Common myeloid progenitor, CD34-positive (primary cell): ENCODE measurements around the gene NAP1L4.
A peak's percentile ranks its signal among the peaks of the same experiment; 100 is the strongest.

ENCODE experiments used
- CTCF ChIA-PET: fragments of 350-600 bp; sonication (Branson Sonifier 250); formaldehyde crosslinking; loops from one replicate; lab custom pipeline; 2021; ENCODE audit warnings: antibody characterized with exemption; lab: Charles Lee
- POLR2A ChIA-PET: fragments of 350-600 bp; sonication (Branson Sonifier 250); formaldehyde crosslinking; loops from one replicate; lab custom pipeline; 2021; ENCODE audit warnings: antibody characterized with exemption; lab: Charles Lee
- DNase-seq, 3 donors: peaks; one replicate each; pipeline versions ENCODE4 v3.0.0 to v3.0.0-alpha.2; 2013
- H3K27ac ChIP-seq, 2 experiments: 1 replicate in 1 of 2; 2 replicates in 1 of 2; pipeline ENCODE4 v1.7.0; 2013; ENCODE audit warnings: inconsistent platforms in 2 of 2, low read length in 2 of 2, mild to moderate bottlenecking in 2 of 2, low read depth in 1 of 2, moderate library complexity in 1 of 2; ENCODE audit not compliant: severe bottlenecking in 2 of 2, insufficient read depth in 1 of 2, poor library complexity in 1 of 2
- H3K27me3 ChIP-seq, 5 experiments: replicated peaks in 2 of 5; 1 replicate in 3 of 5; 2 replicates in 2 of 5; pipeline versions ENCODE4 v1.6.1 to v1.7.0; 2013; ENCODE audit warnings: low read length in 4 of 5, mild to moderate bottlenecking in 2 of 5, moderate library complexity in 2 of 5, inconsistent platforms in 1 of 5; ENCODE audit not compliant: insufficient read depth in 5 of 5, control insufficient read depth in 4 of 5
- H3K36me3 ChIP-seq, 4 experiments: 1 replicate in 2 of 4; 2 replicates in 2 of 4; pipeline versions ENCODE4 v1.6.1 to v1.7.0; 2013; ENCODE audit warnings: low read length in 3 of 4, control low read depth in 1 of 4, mild to moderate bottlenecking in 1 of 4; ENCODE audit not compliant: control insufficient read depth in 4 of 4, insufficient read depth in 4 of 4
- H3K4me1 ChIP-seq, 4 experiments: 1 replicate in 3 of 4; 2 replicates in 1 of 4; pipeline versions ENCODE4 v1.6.1 to v1.7.1; 2013; ENCODE audit warnings: low read length in 3 of 4, mild to moderate bottlenecking in 3 of 4, control low read depth in 1 of 4, inconsistent platforms in 1 of 4, moderate library complexity in 1 of 4; ENCODE audit not compliant: control insufficient read depth in 4 of 4, insufficient read depth in 4 of 4; ENCODE audit errors: control extremely low read depth in 1 of 4
- H3K4me3 ChIP-seq, 7 experiments: 1 replicate in 4 of 7; 2 replicates in 3 of 7; pipeline versions ENCODE4 v1.5.1 to v1.7.0; 2013; ENCODE audit warnings: mild to moderate bottlenecking in 7 of 7, low read length in 6 of 7, moderate library complexity in 6 of 7, inconsistent platforms in 2 of 7, low read depth in 2 of 7, control low read depth in 1 of 7; ENCODE audit not compliant: insufficient read depth in 4 of 7, control insufficient read depth in 1 of 7; ENCODE audit errors: extremely low read depth in 1 of 7
- H3K9me3 ChIP-seq, 5 experiments: 1 replicate in 4 of 5; 2 replicates in 1 of 5; pipeline versions ENCODE4 v1.6.1 to v1.7.1; 2013; ENCODE audit warnings: low read length in 4 of 5, mild to moderate bottlenecking in 2 of 5, inconsistent platforms in 1 of 5, low read depth in 1 of 5, moderate library complexity in 1 of 5; ENCODE audit not compliant: control insufficient read depth in 4 of 5, insufficient read depth in 2 of 5; ENCODE audit errors: control extremely low read depth in 1 of 5
- WGBS: methylation state at CpG from one replicate; pipeline ENCODE4 v1.1.5; 2013; ENCODE audit not compliant: insufficient coverage; 5-methylcytosine and 5-hydroxymethylcytosine counted together

Gene NAP1L4

GRCh38 chr11:2945757-2946287 is 46.3 kb downstream of the NAP1L4 start:
- Histone ChIP-seq H3K9me3 (no peaks in the 10 kb centered on the region), H3K4me3 (peak overlapping the region in 1 of 7 experiments; percentile 54), H3K36me3 (peaks cover 7 to 72% (median 48%) of the 10 kb centered on the region in 4 experiments), H3K4me1 (peaks cover 0 to 33% (median 21%) of the 10 kb centered on the region in 4 experiments), H3K27ac (peak overlapping the region in 1 of 2 experiments; percentile 19), H3K27me3 (no peaks in the 10 kb centered on the region)
- 81% methylated on average over 8 of the region's 8 CpGs for WGBS
- ChIA-PET CTCF (interaction anchor here (0.7 to 2.4 kb wide), 13 partner anchors 9 to 58 kb away, joined by 3 to 12 read pairs (median 4); no protein-coding TSS in a partner anchor), POLR2A (interaction anchor here (1.4 to 1.5 kb wide), 2 partner anchors 8 to 12 kb away, joined by 3 to 5 read pairs; no protein-coding TSS in a partner anchor)
- peak in 2 of 3 donors; percentile 37 to 42 for DNase-seq

DNA sequence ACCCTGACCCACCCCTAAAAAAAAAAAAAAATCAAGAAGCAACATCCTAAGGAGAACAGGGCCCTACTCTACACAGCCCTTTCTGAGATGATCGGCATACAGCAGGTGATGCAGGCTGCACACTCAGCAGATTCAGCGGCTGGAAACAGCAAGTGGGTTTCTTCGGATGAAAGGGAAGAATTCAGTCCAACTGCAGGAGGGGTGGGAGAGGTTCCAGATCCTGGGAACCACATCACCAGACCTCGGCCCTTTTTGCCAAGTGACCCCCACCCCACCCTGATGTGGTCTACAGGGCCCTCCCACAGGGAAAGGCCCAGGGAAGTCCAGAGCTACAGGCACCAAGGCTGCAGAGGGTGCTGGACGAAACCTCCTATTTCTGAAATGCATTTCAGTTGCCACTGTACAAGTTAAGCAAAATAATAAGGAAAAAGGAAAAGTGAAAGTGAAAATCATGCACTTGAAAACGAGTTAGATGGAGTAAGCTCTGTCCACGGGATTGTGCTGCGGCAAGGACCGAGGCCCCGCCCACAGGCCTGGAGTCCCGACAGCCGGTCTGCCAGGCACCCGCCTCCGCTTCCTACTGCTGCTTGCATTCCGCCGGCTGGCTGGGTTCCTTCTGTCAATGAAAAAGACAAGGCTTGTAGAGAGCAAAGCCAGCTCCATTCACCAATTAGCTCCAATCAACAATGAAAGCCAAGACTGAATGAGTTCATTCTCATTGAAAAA is 46.9 kb downstream of the NAP1L4 start:
- H3K4me1 ChIP-seq, result peaks cover 0 to 39% (median 26%) of the 10 kb centered on the region in 4 experiments

GRCh38 chr11:2944530-2944929 is 47.6 kb downstream of the NAP1L4 start:
- no peak overlapping the region for H3K27ac ChIP-seq
- CTCF ChIA-PET, result interaction anchor here (0.8 to 3.4 kb wide), 5 partner anchors 9 to 411 kb away, joined by 3 to 14 read pairs (median 5); no protein-coding TSS in a partner anchor
- no peak overlapping the region for H3K4me3 ChIP-seq

More for the DNA sequence above, 46.9 kb downstream of the NAP1L4 start:
- POLR2A ChIA-PET, result interaction anchor here (1.4 to 1.5 kb wide), 2 partner anchors 9 to 11 kb away, joined by 3 to 5 read pairs; no protein-coding TSS in a partner anchor
- H3K4me3 ChIP-seq, result peak overlapping the region in 3 of 7 experiments; percentile 30 to 54 (median 54)
- peak overlapping the region in 1 of 2 experiments; percentile 56 for H3K27ac ChIP-seq
- H3K9me3 ChIP-seq, result no peaks in the 10 kb centered on the region
- no peaks in the 10 kb centered on the region for H3K27me3 ChIP-seq
- peak; percentile 83 to 95 (median 94) for DNase-seq
- CTCF ChIA-PET, result interaction anchor here (0.7 to 2.4 kb wide), 13 partner anchors 9 to 412 kb away, joined by 3 to 12 read pairs (median 4); no protein-coding TSS in a partner anchor
- H3K36me3 ChIP-seq, result peaks cover 7 to 66% (median 45%) of the 10 kb centered on the region in 4 experiments
- WGBS, result 20% methylated on average over 13 of the region's 16 CpGs

DNA sequence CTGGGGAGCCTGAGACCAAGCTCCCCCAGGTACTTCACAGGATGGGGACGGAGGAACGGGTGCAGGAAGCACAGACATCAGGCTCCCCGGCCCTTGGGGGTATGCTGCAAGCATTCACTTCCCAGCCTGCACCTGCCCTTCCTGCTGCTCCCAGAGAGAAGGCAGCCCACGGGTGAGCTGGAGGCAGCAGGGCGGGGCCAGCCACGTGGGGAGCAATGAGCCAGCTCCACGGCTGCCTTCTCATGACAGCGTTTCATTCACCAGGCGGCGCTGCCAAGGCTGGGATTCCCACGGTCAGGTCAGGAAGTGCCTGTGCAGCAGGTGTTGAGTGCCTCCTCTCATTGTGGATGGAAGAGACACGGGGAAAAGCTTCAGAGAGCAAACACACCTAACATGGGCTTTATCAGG is 48.4 kb downstream of the NAP1L4 start:
- WGBS, result 68% methylated on average over 10 of the region's 12 CpGs
- peaks cover 0 to 46% (median 28%) of the 10 kb centered on the region in 4 experiments for H3K4me1 ChIP-seq

More at GRCh38 chr11:2944530-2944929, 47.6 kb downstream of the NAP1L4 start:
- Histone ChIP-seq H3K9me3 (no peaks in the 10 kb centered on the region), H3K36me3 (peaks cover 5 to 59% (median 38%) of the 10 kb centered on the region in 4 experiments), H3K4me1 (peaks cover 0 to 46% (median 28%) of the 10 kb centered on the region in 4 experiments), H3K27me3 (no peaks in the 10 kb centered on the region)
- WGBS, result 92% methylated on average over 24 of the region's 24 CpGs
- DNase-seq, result no peak
- POLR2A ChIA-PET, result no interaction called here

GRCh38 chr11:2942872-2943710 is 49.0 kb downstream of the NAP1L4 start:
- CTCF ChIA-PET, result interaction anchor here (1.0 to 3.4 kb wide), 5 partner anchors 9 to 412 kb away, joined by 3 to 14 read pairs (median 5); no protein-coding TSS in a partner anchor
- POLR2A ChIA-PET, result no interaction called here

More for the DNA sequence above, 48.4 kb downstream of the NAP1L4 start:
- Histone ChIP-seq H3K9me3 (peaks cover 0 to 6% (median 0%) of the 10 kb centered on the region in 5 experiments), H3K27ac (no peak overlapping the region), H3K27me3 (no peaks in the 10 kb centered on the region), H3K36me3 (peaks cover 5 to 51% (median 31%) of the 10 kb centered on the region in 4 experiments), H3K4me3 (no peak overlapping the region)
- DNase-seq, result no peak
- ChIA-PET CTCF (interaction anchor here (1.0 to 3.4 kb wide), 5 partner anchors 10 to 413 kb away, joined by 3 to 14 read pairs (median 5); no protein-coding TSS in a partner anchor), POLR2A (no interaction called here)

DNA sequence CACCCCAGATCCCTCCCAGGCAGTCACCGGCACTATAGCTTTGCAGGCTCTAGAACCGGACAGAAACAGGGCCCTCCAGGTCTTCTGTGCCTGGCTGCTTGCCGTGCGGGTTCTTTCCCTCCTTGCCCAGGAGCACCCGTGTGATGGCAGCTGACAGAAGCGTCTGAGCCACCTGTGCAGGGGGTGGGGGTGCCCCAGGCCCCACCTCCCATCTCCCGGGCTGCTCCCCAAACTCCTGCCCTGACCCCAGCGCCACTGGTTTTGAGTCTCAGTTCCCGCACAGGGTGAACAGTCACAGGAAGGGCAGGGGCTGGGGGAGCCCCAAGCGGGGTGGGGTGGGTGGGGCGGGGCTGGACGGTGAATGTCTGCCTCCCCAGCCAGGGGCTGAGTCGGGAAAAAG is 49.7 kb downstream of the NAP1L4 start:
- ChIA-PET POLR2A (no interaction called here), CTCF (interaction anchor here (0.9 to 3.4 kb wide), 5 partner anchors 9 to 411 kb away, joined by 3 to 14 read pairs (median 5); no protein-coding TSS in a partner anchor)
- peaks cover 0 to 46% (median 28%) of the 10 kb centered on the region in 4 experiments for H3K4me1 ChIP-seq
- no peak overlapping the region for H3K4me3 ChIP-seq
- DNase-seq, result no peak
- no peaks in the 10 kb centered on the region for H3K27me3 ChIP-seq
- H3K27ac ChIP-seq, result no peak overlapping the region
- H3K36me3 ChIP-seq, result peaks cover 4 to 38% (median 18%) of the 10 kb centered on the region in 4 experiments
- peaks cover 0 to 13% (median 5%) of the 10 kb centered on the region in 5 experiments for H3K9me3 ChIP-seq
- 88% methylated on average over 8 of the region's 13 CpGs for WGBS

More at GRCh38 chr11:2942872-2943710, 49.0 kb downstream of the NAP1L4 start:
- Histone ChIP-seq H3K4me3 (no peak overlapping the region), H3K27ac (no peak overlapping the region), H3K4me1 (peaks cover 0 to 46% (median 28%) of the 10 kb centered on the region in 4 experiments), H3K27me3 (no peaks in the 10 kb centered on the region), H3K36me3 (peaks cover 5 to 45% (median 25%) of the 10 kb centered on the region in 4 experiments), H3K9me3 (peaks cover 0 to 9% (median 0%) of the 10 kb centered on the region in 5 experiments)
- WGBS, result 91% methylated on average over 12 of the region's 15 CpGs
- peak in 1 of 3 donors; percentile 22 for DNase-seq
